A673 (cell line): ENCODE data around the gene SPATA32.

Source experiments
- CTCF ChIP-seq: fragments of 300-800, 200-600 bp; sonication (generic); conservative IDR thresholded peaks from 2 replicates; pipeline ENCODE4 v1.5.1; 2017; ENCODE audit warnings: low read depth, mild to moderate bottlenecking, antibody characterized with exemption, low read length, moderate library complexity, mixed read lengths
- EZH2 ChIP-seq: fragments of 200-600 bp; sonication (generic); IDR thresholded peaks from 2 replicates; pipeline ENCODE4 v1.6.1; 2017; ENCODE audit warnings: borderline replicate concordance, low read depth, mild to moderate bottlenecking, mixed read lengths, antibody characterized with exemption, low read length; ENCODE audit not compliant: poor library complexity, severe bottlenecking

- TF ChIP-seq CTCF (no peak), EZH2 (no peak)
Measured at GRCh38 chr17:45222289-45222995, 39.5 kb downstream of the SPATA32 start.
